Measurements from ENCODE around the gene TENM4. TPM values are rescaled to one million over a fixed set of nuclear protein-coding genes. Genes with fewer than 3 reads are reported as not detected.

TENM4 gene
- total and polyA plus RNA-seq, 10 of the 15 experiments (the other 5 are each of a cell fraction or from before 2014, with no cell fraction given) = 0.03 to 0.12 (median 0.06) TPM; not detected in 7

DNA sequence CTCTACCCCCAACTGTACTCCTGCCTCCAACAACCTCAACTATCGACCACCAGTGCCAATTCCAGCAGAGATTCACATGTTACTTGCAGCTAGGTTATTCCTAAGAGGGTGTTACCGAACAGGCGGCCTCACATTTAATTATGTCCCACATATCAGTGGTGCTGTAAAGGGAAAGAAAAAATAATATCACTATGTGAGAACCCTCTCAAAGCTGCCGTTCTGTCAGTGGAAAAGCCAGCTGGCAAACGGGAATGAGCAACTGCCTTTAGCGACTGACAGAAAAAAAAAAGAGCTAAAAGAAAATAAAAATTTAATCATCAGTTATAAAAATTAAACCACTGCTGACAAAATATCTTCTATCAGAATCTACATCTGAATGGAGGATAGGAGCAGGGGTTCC, 595.3 kb downstream of the TENM4 start:
- intact Hi-C loops (cut with micrococcal nuclease; ENCODE audit: unreplicated experiment) (no loop called here), in situ Hi-C loops (cut with MboI) (no loop called here)
- 16% methylated on average over 6 of the region's 6 CpGs for WGBS (ENCODE audit: insufficient coverage, insufficient replicate concordance, low lambda C conversion rate, missing lambda C conversion rate)
- Histone ChIP-seq H2AFZ (ENCODE audit: control insufficient read depth, low read depth, low read length) (no peak overlapping the region), H3K79me2 (ENCODE audit: control insufficient read depth, insufficient read depth, low read length) (no peaks in the 10 kb centered on the region), H3K4me3 (no peak overlapping the region), H4K20me1 (ENCODE audit: control insufficient read depth, insufficient read depth) (no peaks in the 10 kb centered on the region), H3K36me3 (ENCODE audit: control insufficient read depth in 2 of 2, insufficient read depth in 2 of 2, low read length in 1 of 2) (no peaks in the 10 kb centered on the region), H3K4me1 (ENCODE audit: control insufficient read depth, insufficient read depth, low read length) (no peaks in the 10 kb centered on the region), H3K4me2 (ENCODE audit: control insufficient read depth, insufficient read depth) (no peak overlapping the region), H3K9me3 (replicated peaks; ENCODE audit: control insufficient read depth, insufficient read depth, low read length) (no peaks in the 10 kb centered on the region), H3K9ac (ENCODE audit: control insufficient read depth, insufficient read depth, low read length) (no peak overlapping the region), H3K27ac (ENCODE audit: control insufficient read depth, insufficient read depth) (no peak overlapping the region), H3K27me3 (replicated peaks in 1 of 2; ENCODE audit: control insufficient read depth in 2 of 2, insufficient read depth in 2 of 2, low read length in 1 of 2) (peaks cover 0 to 2% of the 10 kb centered on the region in 2 experiments; a peak in 2 of 4 replicates)
- FAIRE-seq (no peak), ATAC-seq (no peak), DNase-seq (ENCODE audit: low read depth, low spot score) (no peak)
- RAD21 ChIA-PET (ENCODE audit: unreplicated experiment) = no interaction called here
- TF ChIP-seq POLR2AphosphoS5 (IDR thresholded peaks at IDR 0.05; ENCODE audit: low read length) = no peak
- no peak for TF ChIP-seq WRNIP1 (IDR thresholded peaks at IDR 0.05; ENCODE audit: borderline replicate concordance, low read depth, low read length)
- TF ChIP-seq ZNF687 (IDR thresholded peaks at IDR 0.05) = no peak
- TF ChIP-seq SPI1 (IDR thresholded peaks at IDR 0.05; ENCODE audit: borderline replicate concordance, insufficient read depth, low read depth, low read length) = no peak
- no peak for TF ChIP-seq EED (IDR thresholded peaks at IDR 0.05; ENCODE audit: low read depth)
- no peak for TF ChIP-seq STAT1 (conservative IDR thresholded peaks at IDR 0.05)
- no peak for TF ChIP-seq MEF2A (IDR thresholded peaks at IDR 0.05; ENCODE audit: insufficient read depth, low read depth, low read length)
- TF ChIP-seq PAX8 (IDR thresholded peaks at IDR 0.05) = no peak
- TF ChIP-seq, protein P1, sequence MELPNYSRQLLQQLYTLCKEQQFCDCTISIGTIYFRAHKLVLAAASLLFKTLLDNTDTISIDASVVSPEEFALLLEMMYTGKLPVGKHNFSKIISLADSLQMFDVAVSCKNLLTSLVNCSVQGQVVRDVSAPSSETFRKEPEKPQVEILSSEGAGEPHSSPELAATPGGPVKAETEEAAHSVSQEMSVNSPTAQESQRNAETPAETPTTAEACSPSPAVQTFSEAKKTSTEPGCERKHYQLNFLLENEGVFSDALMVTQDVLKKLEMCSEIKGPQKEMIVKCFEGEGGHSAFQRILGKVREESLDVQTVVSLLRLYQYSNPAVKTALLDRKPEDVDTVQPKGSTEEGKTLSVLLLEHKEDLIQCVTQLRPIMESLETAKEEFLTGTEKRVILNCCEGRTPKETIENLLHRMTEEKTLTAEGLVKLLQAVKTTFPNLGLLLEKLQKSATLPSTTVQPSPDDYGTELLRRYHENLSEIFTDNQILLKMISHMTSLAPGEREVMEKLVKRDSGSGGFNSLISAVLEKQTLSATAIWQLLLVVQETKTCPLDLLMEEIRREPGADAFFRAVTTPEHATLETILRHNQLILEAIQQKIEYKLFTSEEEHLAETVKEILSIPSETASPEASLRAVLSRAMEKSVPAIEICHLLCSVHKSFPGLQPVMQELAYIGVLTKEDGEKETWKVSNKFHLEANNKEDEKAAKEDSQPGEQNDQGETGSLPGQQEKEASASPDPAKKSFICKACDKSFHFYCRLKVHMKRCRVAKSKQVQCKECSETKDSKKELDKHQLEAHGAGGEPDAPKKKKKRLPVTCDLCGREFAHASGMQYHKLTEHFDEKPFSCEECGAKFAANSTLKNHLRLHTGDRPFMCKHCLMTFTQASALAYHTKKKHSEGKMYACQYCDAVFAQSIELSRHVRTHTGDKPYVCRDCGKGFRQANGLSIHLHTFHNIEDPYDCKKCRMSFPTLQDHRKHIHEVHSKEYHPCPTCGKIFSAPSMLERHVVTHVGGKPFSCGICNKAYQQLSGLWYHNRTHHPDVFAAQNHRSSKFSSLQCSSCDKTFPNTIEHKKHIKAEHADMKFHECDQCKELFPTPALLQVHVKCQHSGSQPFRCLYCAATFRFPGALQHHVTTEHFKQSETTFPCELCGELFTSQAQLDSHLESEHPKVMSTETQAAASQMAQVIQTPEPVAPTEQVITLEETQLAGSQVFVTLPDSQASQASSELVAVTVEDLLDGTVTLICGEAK (IDR thresholded peaks at IDR 0.05; ENCODE audit: borderline replicate concordance) = no peak
- no peak for TF ChIP-seq TAF1 (IDR thresholded peaks at IDR 0.05; ENCODE audit: borderline replicate concordance, low read depth, low read length)
- no peak for TF ChIP-seq RAD51 (IDR thresholded peaks at IDR 0.05)
- TF ChIP-seq, protein P2, sequence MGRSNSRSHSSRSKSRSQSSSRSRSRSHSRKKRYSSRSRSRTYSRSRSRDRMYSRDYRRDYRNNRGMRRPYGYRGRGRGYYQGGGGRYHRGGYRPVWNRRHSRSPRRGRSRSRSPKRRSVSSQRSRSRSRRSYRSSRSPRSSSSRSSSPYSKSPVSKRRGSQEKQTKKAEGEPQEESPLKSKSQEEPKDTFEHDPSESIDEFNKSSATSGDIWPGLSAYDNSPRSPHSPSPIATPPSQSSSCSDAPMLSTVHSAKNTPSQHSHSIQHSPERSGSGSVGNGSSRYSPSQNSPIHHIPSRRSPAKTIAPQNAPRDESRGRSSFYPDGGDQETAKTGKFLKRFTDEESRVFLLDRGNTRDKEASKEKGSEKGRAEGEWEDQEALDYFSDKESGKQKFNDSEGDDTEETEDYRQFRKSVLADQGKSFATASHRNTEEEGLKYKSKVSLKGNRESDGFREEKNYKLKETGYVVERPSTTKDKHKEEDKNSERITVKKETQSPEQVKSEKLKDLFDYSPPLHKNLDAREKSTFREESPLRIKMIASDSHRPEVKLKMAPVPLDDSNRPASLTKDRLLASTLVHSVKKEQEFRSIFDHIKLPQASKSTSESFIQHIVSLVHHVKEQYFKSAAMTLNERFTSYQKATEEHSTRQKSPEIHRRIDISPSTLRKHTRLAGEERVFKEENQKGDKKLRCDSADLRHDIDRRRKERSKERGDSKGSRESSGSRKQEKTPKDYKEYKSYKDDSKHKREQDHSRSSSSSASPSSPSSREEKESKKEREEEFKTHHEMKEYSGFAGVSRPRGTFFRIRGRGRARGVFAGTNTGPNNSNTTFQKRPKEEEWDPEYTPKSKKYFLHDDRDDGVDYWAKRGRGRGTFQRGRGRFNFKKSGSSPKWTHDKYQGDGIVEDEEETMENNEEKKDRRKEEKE (IDR thresholded peaks at IDR 0.05) = no peak
- no peak for TF ChIP-seq ZBED1 (IDR thresholded peaks at IDR 0.05; ENCODE audit: borderline replicate concordance)
- TF ChIP-seq IKZF2 (IDR thresholded peaks at IDR 0.05) = no peak
- TF ChIP-seq FOS (IDR thresholded peaks at IDR 0.05; ENCODE audit: borderline replicate concordance, extremely low read depth, insufficient read length) = no peak
- no TSS peak for BruUV-seq (replicated peaks)
- POLR2A ChIA-PET = no interaction called here
- SMC1A ChIA-PET (ENCODE audit: uncharacterized antibody, unreplicated experiment) = no interaction called here
- CTCF ChIA-PET = no interaction called here
